OCI-LY3 (cell line): ENCODE data around the gene CHRM4.

Experiments used
- H2AFZ ChIP-seq: fragments of 200-600, 300-600 bp; shearing (Covaris generic); 2 replicates; pipeline ENCODE4 v1.6.0; 2014; ENCODE audit warnings: antibody characterized with exemption, low read depth, low read length
- H3K27ac ChIP-seq: fragments of 200-600, 300-600 bp; sonication (generic); 2 replicates; pipeline ENCODE4 v1.5.1; 2014; ENCODE audit warnings: mild to moderate bottlenecking, low read length, moderate library complexity, mixed read lengths
- H3K27me3 ChIP-seq: fragments of 200-600, 300-600 bp; sonication (generic); 2 replicates; pipeline ENCODE4 v1.6.1; 2014; ENCODE audit warnings: low read depth, low read length, mixed read lengths
- H3K36me3 ChIP-seq: fragments of 200-600, 300-600 bp; sonication (generic); replicated peaks from 2 replicates; pipeline ENCODE3; 2014; ENCODE audit warnings: low read depth, low read length, mixed read lengths
- H3K4me1 ChIP-seq: fragments of 300-600, 200-600 bp; sonication (generic); 2 replicates; pipeline ENCODE4 v1.6.1; 2014; ENCODE audit warnings: low read length, mixed read lengths
- H3K4me2 ChIP-seq: fragments of 200-600, 300-600 bp; sonication (generic); 2 replicates; pipeline ENCODE4 v1.6.1; 2014; ENCODE audit warnings: low read length, mixed read lengths
- H3K4me3 ChIP-seq: fragments of 300-600, 200-600 bp; sonication (generic); 2 replicates; pipeline ENCODE4 v1.5.1; 2014; ENCODE audit warnings: antibody characterized with exemption, mild to moderate bottlenecking, low read length, moderate library complexity
- H3K79me2 ChIP-seq: fragments of 300-600, 200-600 bp; shearing (Covaris generic); 2 replicates; pipeline ENCODE4 v1.6.1; 2014; ENCODE audit warnings: mild to moderate bottlenecking, low read length, mixed read lengths
- H3K9ac ChIP-seq: fragments of 300-600, 200-600 bp; shearing (Covaris generic); 2 replicates; pipeline ENCODE4 v1.6.0; 2014; ENCODE audit warnings: mild to moderate bottlenecking, low read length, moderate library complexity
- H3K9me3 ChIP-seq: fragments of 200-600, 300-600 bp; shearing (Covaris generic); 2 replicates; pipeline ENCODE4 v1.6.1; 2014; ENCODE audit warnings: low read length, mixed read lengths; ENCODE audit not compliant: insufficient read depth
- H4K20me1 ChIP-seq: fragments of 200-600, 300-600 bp; sonication (generic); 2 replicates; pipeline ENCODE4 v1.6.1; 2016; ENCODE audit warnings: low read length, mixed read lengths; ENCODE audit not compliant: insufficient read depth
- EZH2phosphoT487 ChIP-seq: fragments of 200-600 bp; shearing (Covaris generic); IDR thresholded peaks from 2 replicates; pipeline ENCODE4 v1.6.1; 2018; ENCODE audit warnings: antibody characterized with exemption, mixed run types, low read depth
- TF ChIP-seq, protein P1 (sequence below): fragments of 200-600, 300-600 bp; sonication (generic); IDR thresholded peaks from 2 replicates; pipeline ENCODE4 v1.5.1; 2014; ENCODE audit warnings: antibody characterized with exemption, low read length, low read depth

CHRM4 gene

DNA sequence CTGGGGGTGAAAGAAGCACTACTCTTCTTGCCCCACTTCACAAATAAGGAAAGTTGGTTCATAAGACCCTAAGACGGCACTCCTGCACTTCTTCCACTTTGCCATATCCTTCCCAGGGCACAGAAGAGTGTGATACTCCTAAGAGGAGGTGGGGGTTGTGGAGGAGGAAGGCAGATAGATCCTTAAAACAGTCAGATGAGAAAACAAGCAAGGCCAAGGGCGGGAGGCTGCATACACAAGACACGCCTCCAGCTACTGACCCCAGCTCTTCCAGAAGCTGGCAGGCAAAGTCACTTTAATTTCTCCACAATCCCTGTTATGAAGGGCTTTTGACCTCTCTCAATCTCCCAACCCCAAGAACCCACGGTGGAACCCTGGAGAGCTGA, 1.6 kb upstream of the CHRM4 start:
- H3K4me3 ChIP-seq = no peak overlapping the region
- H3K36me3 ChIP-seq = no peaks in the 10 kb centered on the region
- H2AFZ ChIP-seq = no peak overlapping the region
- no peaks in the 10 kb centered on the region for H3K79me2 ChIP-seq
- no peak overlapping the region for H3K4me2 ChIP-seq
- no peak for TF ChIP-seq EZH2phosphoT487
- TF ChIP-seq, protein P1, sequence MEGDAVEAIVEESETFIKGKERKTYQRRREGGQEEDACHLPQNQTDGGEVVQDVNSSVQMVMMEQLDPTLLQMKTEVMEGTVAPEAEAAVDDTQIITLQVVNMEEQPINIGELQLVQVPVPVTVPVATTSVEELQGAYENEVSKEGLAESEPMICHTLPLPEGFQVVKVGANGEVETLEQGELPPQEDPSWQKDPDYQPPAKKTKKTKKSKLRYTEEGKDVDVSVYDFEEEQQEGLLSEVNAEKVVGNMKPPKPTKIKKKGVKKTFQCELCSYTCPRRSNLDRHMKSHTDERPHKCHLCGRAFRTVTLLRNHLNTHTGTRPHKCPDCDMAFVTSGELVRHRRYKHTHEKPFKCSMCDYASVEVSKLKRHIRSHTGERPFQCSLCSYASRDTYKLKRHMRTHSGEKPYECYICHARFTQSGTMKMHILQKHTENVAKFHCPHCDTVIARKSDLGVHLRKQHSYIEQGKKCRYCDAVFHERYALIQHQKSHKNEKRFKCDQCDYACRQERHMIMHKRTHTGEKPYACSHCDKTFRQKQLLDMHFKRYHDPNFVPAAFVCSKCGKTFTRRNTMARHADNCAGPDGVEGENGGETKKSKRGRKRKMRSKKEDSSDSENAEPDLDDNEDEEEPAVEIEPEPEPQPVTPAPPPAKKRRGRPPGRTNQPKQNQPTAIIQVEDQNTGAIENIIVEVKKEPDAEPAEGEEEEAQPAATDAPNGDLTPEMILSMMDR = no peak
- H3K27ac ChIP-seq = peak overlapping the region; percentile 14; the same call in 1 of the 2 replicates
- H4K20me1 ChIP-seq = no peaks in the 10 kb centered on the region
- no peak overlapping the region for H3K9ac ChIP-seq
- peaks cover 7% of the 10 kb centered on the region for H3K4me1 ChIP-seq
- H3K9me3 ChIP-seq = no peaks in the 10 kb centered on the region
- H3K27me3 ChIP-seq = peaks cover 10% of the 10 kb centered on the region

DNA sequence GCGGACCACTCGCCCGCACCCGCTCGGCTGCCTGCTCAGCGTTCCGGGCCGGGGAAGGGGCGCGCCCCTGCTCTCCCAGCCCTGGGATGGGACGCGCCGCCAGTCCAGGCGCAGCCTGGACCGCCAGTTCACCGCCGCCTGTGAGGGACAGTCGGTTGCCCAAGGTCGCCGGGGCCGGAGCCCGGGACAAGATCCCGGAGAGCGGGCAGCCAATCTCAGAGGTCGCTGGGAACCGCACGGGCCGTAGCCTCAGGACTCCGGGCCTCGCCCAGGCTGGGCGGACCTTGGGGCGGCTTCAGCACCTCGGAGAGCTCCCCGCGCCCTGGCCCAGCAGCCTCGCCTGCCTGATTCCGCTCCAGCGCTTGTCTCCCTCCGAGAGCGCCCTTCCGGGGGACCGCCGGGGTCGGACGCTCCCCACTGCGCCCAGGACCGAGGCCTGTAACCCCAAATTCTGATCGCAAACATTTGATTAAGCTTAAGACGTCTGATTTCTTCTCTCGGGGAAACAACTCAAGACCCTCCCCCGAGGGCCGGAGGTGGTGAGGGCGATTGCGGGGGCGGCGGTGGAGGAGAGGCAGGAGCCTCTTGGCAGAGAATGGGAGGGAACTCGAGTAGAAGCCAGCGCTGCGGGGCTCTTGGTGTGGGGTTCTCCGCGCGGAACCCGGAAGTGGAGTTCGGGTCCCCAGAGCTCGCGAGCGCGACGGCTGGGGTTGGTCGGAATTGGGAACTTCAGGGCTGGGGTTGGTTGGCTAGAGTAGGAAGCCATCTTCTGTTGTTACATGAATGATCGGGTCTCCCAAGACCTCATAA, 1.1 kb upstream of the CHRM4 start:
- no peak overlapping the region for H2AFZ ChIP-seq
- TF ChIP-seq, protein P1 = no peak
- no peak for TF ChIP-seq EZH2phosphoT487
- H3K4me1 ChIP-seq = peaks cover 7% of the 10 kb centered on the region
- peaks cover 14% of the 10 kb centered on the region for H3K27me3 ChIP-seq
- no peak overlapping the region for H3K9ac ChIP-seq
- H3K4me3 ChIP-seq = no peak overlapping the region
- H3K36me3 ChIP-seq = no peaks in the 10 kb centered on the region
- H3K9me3 ChIP-seq = no peaks in the 10 kb centered on the region
- no peak overlapping the region for H3K4me2 ChIP-seq
- H4K20me1 ChIP-seq = no peaks in the 10 kb centered on the region
- H3K27ac ChIP-seq = no peak overlapping the region
- no peaks in the 10 kb centered on the region for H3K79me2 ChIP-seq

DNA sequence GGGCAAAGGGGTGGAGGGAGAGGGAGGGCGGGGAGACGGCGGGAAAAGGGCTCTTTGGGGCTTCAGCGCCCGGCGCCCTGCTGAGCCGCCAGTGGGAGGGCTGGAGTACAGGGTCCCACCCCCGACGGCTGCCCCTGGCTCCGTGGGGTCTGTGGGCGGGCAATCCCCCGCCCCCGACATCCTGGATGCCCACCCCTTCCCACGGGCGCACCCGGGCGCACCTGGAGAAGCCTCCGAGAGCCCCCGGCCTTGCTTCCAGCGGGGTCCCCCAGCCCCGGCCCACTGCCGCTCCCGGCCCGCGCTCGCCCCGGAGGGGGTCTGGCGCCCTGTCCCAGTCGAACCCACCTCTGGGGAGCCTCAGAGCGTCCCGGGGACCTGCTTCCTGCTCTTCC, 394 bp downstream of the CHRM4 start:
- Histone ChIP-seq H4K20me1 (no peaks in the 10 kb centered on the region), H3K9me3 (no peaks in the 10 kb centered on the region), H3K4me2 (no peak overlapping the region), H2AFZ (no peak overlapping the region), H3K4me3 (no peak overlapping the region), H3K27ac (no peak overlapping the region), H3K4me1 (peaks cover 7% of the 10 kb centered on the region), H3K27me3 (peaks cover 14% of the 10 kb centered on the region), H3K79me2 (no peaks in the 10 kb centered on the region), H3K36me3 (no peaks in the 10 kb centered on the region), H3K9ac (no peak overlapping the region)
- TF ChIP-seq, protein P1 = no peak
- no peak for TF ChIP-seq EZH2phosphoT487

DNA sequence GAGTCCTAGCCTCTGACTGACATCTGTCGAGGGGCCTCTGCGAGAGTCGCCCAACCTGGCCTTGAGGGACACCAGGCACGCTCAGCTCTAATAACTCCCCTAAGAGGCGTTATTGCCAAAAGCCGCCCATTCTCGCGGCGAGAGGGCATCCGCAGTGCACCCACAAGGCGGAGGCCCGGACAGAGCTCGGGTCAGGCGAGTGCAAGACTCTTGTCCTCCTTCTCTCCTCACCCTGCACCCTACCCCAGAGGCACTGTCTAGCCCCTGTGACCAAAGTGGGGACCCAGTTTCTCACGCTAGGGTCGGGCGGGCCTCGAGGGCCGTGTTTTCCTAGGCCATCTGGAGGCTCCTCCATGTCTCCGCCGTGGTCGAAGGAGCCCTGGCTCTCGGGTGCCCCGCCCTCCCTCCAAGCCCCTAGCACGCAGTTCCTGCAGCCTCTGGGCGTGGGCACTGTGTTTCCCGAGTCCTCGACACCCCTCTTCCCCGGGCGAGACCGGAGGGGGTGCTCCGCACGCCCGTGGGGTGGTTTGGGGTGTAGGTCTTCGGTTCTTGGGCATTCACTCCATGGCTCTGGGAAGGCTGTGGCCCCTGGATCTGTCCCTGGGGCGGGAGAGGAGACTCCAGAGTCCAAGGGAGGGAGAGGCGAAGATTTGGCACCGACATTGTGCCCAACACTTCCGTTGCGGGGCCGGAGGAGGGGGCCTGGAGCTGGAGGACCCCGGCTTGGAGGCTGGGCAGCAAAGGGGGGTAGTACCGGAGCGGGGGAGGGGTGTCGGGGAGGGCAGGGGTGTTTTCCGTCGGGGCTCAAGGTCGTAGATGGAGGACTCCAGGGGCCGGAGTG, 1.0 kb downstream of the CHRM4 start:
- H3K27ac ChIP-seq = no peak overlapping the region
- no peak overlapping the region for H3K4me2 ChIP-seq
- no peak overlapping the region for H3K9ac ChIP-seq
- no peaks in the 10 kb centered on the region for H3K36me3 ChIP-seq
- no peaks in the 10 kb centered on the region for H3K9me3 ChIP-seq
- H3K4me3 ChIP-seq = no peak overlapping the region
- H2AFZ ChIP-seq = no peak overlapping the region
- no peaks in the 10 kb centered on the region for H3K79me2 ChIP-seq
- TF ChIP-seq EZH2phosphoT487 = no peak
- TF ChIP-seq, protein P1 = no peak
- no peaks in the 10 kb centered on the region for H4K20me1 ChIP-seq
- peaks cover 14% of the 10 kb centered on the region for H3K27me3 ChIP-seq
- H3K4me1 ChIP-seq = peaks cover 7% of the 10 kb centered on the region
